Right renal cortex interstitium (tissue), 3 donors: ENCODE results near the gene PPP1R9B. TPM values are rescaled to one million over a fixed set of nuclear protein-coding genes. Genes with fewer than 3 reads are reported as not detected.

Experiments
- DNase-seq, 3 donors: peaks; one replicate each; pipeline ENCODE4 v3.0.0-alpha.2; 2013; ENCODE audit warnings: low read depth in 3 of 3, low spot score in 2 of 3
- polyA plus RNA-seq, 3 donors: library from polyadenylated mRNA; unstranded; fragments of 120-200 nt; gene quantifications; one replicate each; pipeline ENCODE4 v1.2.1, GENCODE V29; 2013; ENCODE audit not compliant: insufficient read length in 3 of 3

PPP1R9B gene
- polyA plus RNA-seq, 3 donors: 40.3 to 46.4 (median 44.3) TPM

GRCh38 chr17:50175035-50175807 is 24.7 kb upstream of the PPP1R9B start:
- DNase-seq: no peak

GRCh38 chr17:50174444-50174843 is 24.0 kb upstream of the PPP1R9B start:
- DNase-seq: no peak

GRCh38 chr17:50173335-50173941 is 23.0 kb upstream of the PPP1R9B start:
- DNase-seq: no peak

GRCh38 chr17:50172936-50173334 is 22.5 kb upstream of the PPP1R9B start:
- DNase-seq: no peak

- no peak for DNase-seq
Observed at GRCh38 chr17:50172130-50172529, 21.7 kb upstream of the PPP1R9B start.

GRCh38 chr17:50171371-50172071 is 21.0 kb upstream of the PPP1R9B start:
- DNase-seq: no peak

- DNase-seq: no peak
Observed at GRCh38 chr17:50170662-50171370, 20.3 kb upstream of the PPP1R9B start.

GRCh38 chr17:50169881-50170459 is 19.5 kb upstream of the PPP1R9B start:
- DNase-seq: no peak

GRCh38 chr17:50169121-50169764 is 18.8 kb upstream of the PPP1R9B start:
- DNase-seq: no peak

GRCh38 chr17:50168319-50168718 is 17.8 kb upstream of the PPP1R9B start:
- no peak for DNase-seq

- no peak for DNase-seq
Observed at GRCh38 chr17:50167371-50167770, 16.9 kb upstream of the PPP1R9B start.

GRCh38 chr17:50166518-50167181 is 16.2 kb upstream of the PPP1R9B start:
- DNase-seq: no peak

GRCh38 chr17:50165867-50166517 is 15.5 kb upstream of the PPP1R9B start, which contains the start of gene SGCA:
TSS of gene SGCA (plus strand) at chr17:50166005. CDS start at chr17:50166041, 36 bp downstream.
- no peak for DNase-seq

GRCh38 chr17:50165466-50165865 is 15.0 kb upstream of the PPP1R9B start:
- DNase-seq: no peak

GRCh38 chr17:50165066-50165465 is 14.6 kb upstream of the PPP1R9B start:
- DNase-seq: no peak

- no peak for DNase-seq
Observed at GRCh38 chr17:50164697-50164988, 14.2 kb upstream of the PPP1R9B start.

- no peak for DNase-seq
Observed at GRCh38 chr17:50163843-50164696, 13.6 kb upstream of the PPP1R9B start.

- DNase-seq: no peak
Observed at GRCh38 chr17:50162466-50163254, 12.2 kb upstream of the PPP1R9B start.
